K562 (cell line): ENCODE measurements around the gene KCNJ12.
"Not testable (repeated sequence)": the region's sequence is repeated elsewhere in the genome, so short reads cannot be mapped to it uniquely, and the experiment has no call there.

ENCODE experiments used
- ARHGAP35 ChIP-seq: fragments of 450-650 bp; IDR thresholded peaks from 2 replicates; pipeline ENCODE4 v1.6.1; 2018; ENCODE audit not compliant: partially characterized antibody
- CTCF ChIP-seq, 3 experiments: IDR thresholded peaks in 2 of 3; conservative IDR thresholded peaks in 1 of 3; 2 replicates each; pipeline ENCODE4 v1.5.1; 2011 to 2012; ENCODE audit warnings: low read length in 3 of 3, mild to moderate bottlenecking in 3 of 3, control low read depth in 2 of 3, improper control_type of control experiment in 1 of 3, inconsistent platforms in 1 of 3, low read depth in 1 of 3, mixed read lengths in 1 of 3, moderate library complexity in 1 of 3; ENCODE audit not compliant: insufficient read depth in 2 of 3
- ETV6 ChIP-seq, 3 experiments: fragments of 150-350 bp in 1 of 3; sonication (generic) in 1 of 3; formaldehyde crosslinking in 1 of 3; IDR thresholded peaks; 2 replicates each; pipeline versions ENCODE4 v1.6.1 to v1.8.0; 2014 to 2022; ENCODE audit warnings: borderline replicate concordance in 2 of 3, low read depth in 2 of 3, antibody characterized with exemption in 1 of 3, low read length in 1 of 3, mild to moderate bottlenecking in 1 of 3, missing genetic modification reagents in 1 of 3
- EZH2 ChIP-seq: IDR thresholded peaks from 2 replicates; pipeline ENCODE4 v1.6.1; 2012; ENCODE audit warnings: low read depth, mild to moderate bottlenecking, inconsistent platforms, low read length, borderline replicate concordance
- KAT8 ChIP-seq: fragments of 450-650 bp; IDR thresholded peaks from 2 replicates; pipeline ENCODE4 v1.6.1; 2016; ENCODE audit warnings: low read depth, mild to moderate bottlenecking
- RBM34 ChIP-seq: fragments of 200-400 bp; formaldehyde crosslinking; IDR thresholded peaks from 2 replicates; pipeline ENCODE4 v1.6.1; 2018; ENCODE audit warnings: low read length, borderline replicate concordance; ENCODE audit not compliant: insufficient read depth
- SMARCA4 ChIP-seq: fragments of 450-650 bp; IDR thresholded peaks from 2 replicates; pipeline ENCODE4 v1.6.1; 2016
- SMARCE1 ChIP-seq: fragments of 450-650 bp; IDR thresholded peaks from 2 replicates; pipeline ENCODE4 v1.7.1; 2016; ENCODE audit warnings: mild to moderate bottlenecking
- ZEB2 ChIP-seq: fragments of 450-650 bp; IDR thresholded peaks from 2 replicates; pipeline ENCODE4 v1.6.1; 2016
- ZNF766 ChIP-seq: fragments of 200-800 bp; sonication (Bioruptor generic); conservative IDR thresholded peaks from 2 replicates; pipeline ENCODE4 v1.6.1; 2016; ENCODE audit warnings: missing genetic modification characterization, missing compliant biosample characterization
- ZNF77 ChIP-seq: fragments of 250-450 bp; sonication (Bioruptor Pico); IDR thresholded peaks from 2 replicates; pipeline ENCODE4 v1.5.0; 2020

- not testable (repeated sequence) for TF ChIP-seq ETV6 (IDR thresholded peaks at IDR 0.05; ENCODE audit: borderline replicate concordance in 1 of 2, low read depth in 2 of 2, low read length in 1 of 2); ETV6 (CRISPR knock-in tag; IDR thresholded peaks at IDR 0.05; ENCODE audit: borderline replicate concordance); ZNF766 (CRISPR knock-in tag); CTCF (IDR thresholded peaks at IDR 0.05 in 2 of 3, conservative IDR thresholded peaks at IDR 0.05 in 1 of 3; ENCODE audit: insufficient read depth in 2 of 3, low read depth in 1 of 3, low read length in 3 of 3); ZNF77 (CRISPR knock-in tag); KAT8; ARHGAP35; SMARCA4; EZH2; RBM34; ZEB2; SMARCE1
These were observed 30.7 kb downstream of the KCNJ12 start for GRCh38 chr17:21406616-21407404.
